Posterior cingulate gyrus (tissue), 11 donors: ENCODE measurements around the gene CAPN15.

ENCODE experiments used
- DNase-seq, 10 donors: peaks; one replicate each; pipeline versions ENCODE4 v3.0.0 to v3.0.0-alpha.2; 2020 to 2021; ENCODE audit warnings: mixed read lengths in 3 of 10
- intact Hi-C: fragments of 100-400 bp; cut with DNase I; formaldehyde crosslinking; loops from one replicate; pipeline ENCODE4 v1.15.1; 2023

CAPN15 gene

GRCh38 chr16:569445-570254 is 42.1 kb downstream of the CAPN15 start, which contains the start of gene PIGQ:
Gene PIGQ (plus strand): TSS chr16:569968. CDS start chr16:574075, 4,107 bp downstream.
- intact Hi-C loops: no loop called here
- peak; percentile 36 to 94 (median 65) for DNase-seq

DNA sequence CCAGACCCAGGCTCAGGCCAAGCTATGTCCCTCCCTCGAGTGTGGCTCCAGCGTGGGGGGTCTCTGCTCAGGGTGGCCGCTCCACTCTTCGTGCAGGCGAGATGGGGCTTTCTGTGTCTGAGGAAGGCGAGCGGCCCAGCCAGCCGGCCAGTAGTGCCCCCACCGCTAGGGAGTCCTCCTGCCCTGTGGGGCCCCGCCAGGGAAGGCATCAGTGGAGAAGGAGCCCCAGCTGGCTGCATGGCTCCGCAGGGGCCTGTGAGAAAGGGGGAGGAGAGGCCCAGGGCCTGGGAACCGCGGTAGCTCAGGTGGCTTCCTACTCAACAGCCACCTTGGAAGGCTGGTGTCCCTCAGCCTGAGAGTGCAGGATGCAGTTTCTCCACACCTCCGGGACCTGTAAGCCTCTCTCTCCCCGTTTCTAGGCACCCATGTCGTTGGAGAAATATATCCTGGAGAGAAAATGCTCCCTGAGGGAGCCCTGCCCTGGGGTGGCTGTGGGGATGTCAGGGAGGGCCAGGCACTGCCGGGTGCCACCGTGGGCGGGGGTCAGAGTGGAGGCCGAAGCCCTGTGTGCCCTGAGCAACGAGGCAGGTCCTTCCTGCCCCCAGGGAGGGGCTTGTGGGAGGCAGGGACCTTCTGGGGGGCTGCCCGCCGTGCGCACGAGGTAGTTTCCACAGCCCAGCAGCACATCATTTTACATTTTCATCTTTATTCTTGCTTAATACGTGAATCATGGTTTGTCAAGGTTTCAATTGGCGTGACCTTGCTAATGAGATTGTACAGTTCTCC is 45.5 kb downstream of the CAPN15 start:
- intact Hi-C loops: no loop called here
- no peak for DNase-seq

DNA sequence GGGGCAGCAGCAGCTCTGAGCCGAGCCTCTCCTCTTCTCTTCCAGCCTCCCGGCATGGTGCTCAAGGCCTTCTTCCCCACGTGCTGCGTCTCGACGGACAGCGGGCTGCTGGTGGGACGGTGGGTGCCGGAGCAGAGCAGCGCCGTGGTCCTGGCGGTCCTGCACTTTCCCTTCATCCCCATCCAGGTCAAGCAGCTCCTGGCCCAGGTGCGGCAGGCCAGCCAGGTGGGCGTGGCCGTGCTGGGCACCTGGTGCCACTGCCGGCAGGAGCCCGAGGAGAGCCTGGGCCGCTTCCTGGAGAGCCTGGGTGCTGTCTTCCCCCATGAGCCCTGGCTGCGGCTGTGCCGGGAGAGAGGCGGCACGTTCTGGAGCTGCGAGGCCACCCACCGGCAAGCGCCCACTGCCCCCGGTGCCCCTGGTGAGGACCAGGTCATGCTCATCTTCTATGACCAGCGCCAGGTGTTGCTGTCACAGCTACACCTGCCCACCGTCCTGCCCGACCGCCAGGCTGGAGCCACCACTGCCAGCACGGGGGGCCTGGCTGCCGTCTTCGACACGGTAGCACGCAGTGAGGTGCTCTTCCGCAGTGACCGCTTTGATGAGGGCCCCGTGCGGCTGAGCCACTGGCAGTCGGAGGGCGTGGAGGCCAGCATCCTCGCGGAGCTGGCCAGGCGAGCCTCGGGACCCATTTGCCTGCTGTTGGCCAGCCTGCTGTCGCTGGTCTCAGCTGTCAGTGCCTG is 46.7 kb downstream of the CAPN15 start:
- intact Hi-C loops: no loop called here
- no peak for DNase-seq

DNA sequence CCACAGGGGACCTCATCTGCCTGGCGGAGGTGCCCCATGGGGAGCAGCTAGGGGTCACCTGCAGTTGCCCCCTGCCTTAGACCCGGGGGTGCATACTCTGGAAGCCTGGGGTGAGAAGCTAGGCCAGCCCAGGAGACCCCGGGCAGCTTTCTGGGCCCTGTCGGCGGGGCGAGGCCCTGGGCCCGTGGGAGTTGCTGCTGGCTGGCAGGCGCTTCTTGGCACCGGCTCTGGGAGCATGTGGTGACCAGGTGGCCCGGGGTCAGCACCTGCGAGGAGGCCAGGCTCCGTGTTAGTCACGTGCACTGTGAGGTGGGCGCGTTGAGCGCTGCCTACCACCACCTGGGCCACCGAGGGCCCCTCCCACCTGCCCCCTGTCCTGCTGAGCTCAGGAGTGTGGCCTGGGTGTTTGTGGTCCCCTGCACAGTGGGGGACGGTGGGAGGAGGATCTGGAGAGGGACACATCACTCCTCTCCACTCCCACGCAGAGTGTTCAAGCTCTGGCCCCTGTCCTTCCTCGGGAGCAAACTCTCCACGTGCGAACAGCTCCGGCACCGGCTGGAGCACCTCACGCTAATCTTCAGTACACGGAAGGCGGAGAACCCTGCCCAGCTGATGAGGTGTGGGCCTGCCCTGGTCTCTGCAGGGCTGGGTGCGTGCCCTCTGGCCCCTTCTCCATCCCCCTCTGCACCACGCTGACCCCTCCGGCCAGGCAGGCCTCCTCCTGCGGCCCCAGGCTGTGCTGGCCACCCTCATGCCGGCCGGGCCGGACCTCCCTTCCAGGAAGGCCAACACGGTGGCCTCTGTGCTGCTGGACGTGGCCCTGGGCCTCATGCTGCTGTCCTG is 48.1 kb downstream of the CAPN15 start:
- intact Hi-C loops: no loop called here
- DNase-seq: no peak

DNA sequence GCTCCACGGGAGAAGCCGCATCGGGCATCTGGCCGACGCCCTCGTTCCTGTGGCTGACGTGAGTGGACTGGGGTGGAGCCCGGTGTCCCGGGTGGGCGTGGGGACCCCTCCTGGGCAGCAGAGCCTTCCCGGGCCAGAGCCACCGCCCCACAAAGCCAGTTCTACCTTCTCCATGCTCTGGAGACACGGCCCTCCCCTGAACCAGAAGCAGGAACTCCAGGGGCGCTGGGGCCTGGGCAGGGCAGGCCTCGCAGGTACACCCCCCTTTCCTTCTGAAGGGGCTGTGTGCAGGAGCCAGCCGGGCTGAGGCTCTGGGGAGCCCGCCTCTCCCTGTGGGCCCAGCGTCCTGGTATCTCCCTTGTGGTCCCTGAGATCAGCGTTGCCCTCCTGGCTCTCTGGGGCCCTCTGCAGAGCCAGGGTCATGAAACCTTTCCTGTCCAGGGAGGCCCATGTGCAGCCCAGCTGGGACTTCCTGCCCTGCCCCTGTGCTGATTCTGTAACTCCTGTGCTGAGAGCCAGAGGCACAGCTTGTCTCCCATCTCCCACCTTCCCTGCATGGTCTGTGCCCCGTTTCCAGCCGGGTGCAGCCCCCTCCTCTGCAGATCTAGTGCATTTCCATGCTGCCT is 48.8 kb downstream of the CAPN15 start:
- no peak for DNase-seq
- intact Hi-C loops: no loop called here

GRCh38 chr16:576823-577201 is 49.3 kb downstream of the CAPN15 start:
- DNase-seq: no peak
- intact Hi-C loops: no loop called here

- DNase-seq: no peak
- intact Hi-C loops: no loop called here
Measured at GRCh38 chr16:577796-578195, 50.3 kb downstream of the CAPN15 start.

DNA sequence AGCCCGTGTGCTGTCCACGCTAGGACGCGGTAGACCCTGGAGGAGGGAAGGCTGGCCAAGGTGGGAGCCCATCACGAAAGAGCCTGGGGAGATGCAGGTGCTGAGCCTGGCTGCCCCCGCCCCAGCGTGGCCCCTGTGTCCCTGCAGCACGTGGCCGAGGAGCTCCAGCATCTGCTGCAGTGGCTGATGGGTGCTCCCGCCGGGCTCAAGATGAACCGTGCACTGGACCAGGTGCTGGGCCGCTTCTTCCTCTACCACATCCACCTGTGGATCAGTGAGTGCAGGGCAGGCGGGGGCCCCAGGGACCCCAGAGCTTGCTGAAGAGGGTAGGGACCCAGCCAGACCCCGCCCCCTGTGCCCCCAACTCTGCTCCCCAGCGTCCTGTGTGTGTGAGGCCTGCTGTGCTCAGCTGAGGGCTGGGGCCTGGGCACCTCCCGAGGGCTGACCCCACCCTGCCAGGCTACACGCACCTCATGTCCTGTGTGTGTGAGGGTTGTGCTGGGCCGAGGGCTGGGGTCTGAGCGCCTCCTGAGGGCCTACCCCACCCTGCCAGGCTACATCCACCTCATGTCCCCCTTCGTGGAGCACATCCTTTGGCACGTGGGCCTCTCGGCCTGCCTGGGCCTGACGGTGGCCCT is 50.8 kb downstream of the CAPN15 start:
- intact Hi-C loops: no loop called here
- DNase-seq: no peak

DNA sequence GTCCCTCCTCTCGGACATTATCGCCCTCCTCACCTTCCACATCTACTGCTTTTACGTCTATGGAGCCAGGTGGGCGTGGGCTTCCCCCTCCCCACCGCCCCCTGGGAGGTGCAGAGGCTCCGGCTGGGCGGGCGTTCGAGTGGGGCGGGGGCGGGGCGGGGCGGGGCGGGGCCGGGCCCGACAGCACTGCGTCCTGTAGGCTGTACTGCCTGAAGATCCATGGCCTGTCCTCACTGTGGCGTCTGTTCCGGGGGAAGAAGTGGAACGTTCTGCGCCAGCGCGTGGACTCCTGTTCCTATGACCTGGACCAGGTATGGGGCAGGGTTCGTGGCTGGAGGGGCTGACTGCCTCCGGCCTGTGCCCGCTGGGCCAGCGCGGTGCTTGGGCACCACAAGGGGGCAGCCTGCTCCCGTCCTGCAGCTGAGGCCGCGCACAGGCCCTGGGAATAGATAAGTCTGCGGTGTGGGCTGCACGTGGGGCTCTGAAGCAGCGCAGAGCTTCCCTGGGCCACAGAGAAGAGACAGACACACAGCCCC is 51.4 kb downstream of the CAPN15 start:
- intact Hi-C loops: no loop called here
- peak in 9 of 10 donors; percentile 42 to 95 (median 56) for DNase-seq

- no peak for DNase-seq
- intact Hi-C loops: loop anchor here (10.0 kb wide), 1 partner anchor 56 kb away; the partner anchor contains the start of gene CAPN15
Measured at GRCh38 chr16:580141-580945, 52.8 kb downstream of the CAPN15 start.

DNA sequence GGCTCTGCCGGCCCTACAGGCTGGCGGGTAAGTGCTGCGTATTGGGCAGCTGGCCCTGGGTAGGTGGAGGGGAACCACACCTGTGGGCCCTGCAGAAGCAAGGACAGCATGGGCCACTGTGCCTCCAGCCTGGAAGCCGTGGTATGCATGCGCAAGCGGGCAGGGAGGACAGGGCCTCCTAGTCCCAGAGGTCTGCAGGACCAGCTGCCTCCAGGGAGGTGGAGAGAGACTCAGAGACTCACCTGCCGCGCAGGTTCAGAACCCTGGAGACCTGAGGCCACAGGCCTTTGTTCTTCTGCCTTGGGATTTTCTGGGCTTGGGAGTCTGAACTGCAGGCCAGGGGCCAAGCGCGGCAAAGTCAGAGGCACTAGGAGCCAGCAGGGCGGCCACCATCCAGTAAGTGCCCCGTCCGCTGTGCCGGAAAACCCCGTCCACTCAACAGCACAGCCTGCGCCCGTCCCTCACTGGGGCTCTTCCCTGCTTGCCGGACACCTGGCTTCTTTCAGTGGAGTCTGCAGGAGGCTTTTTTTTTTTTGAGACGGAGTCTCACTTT is 53.5 kb downstream of the CAPN15 start:
- no peak for DNase-seq
- intact Hi-C loops: loop anchor here (10.0 kb wide), 1 partner anchor 56 kb away; the partner anchor contains the start of gene CAPN15

DNA sequence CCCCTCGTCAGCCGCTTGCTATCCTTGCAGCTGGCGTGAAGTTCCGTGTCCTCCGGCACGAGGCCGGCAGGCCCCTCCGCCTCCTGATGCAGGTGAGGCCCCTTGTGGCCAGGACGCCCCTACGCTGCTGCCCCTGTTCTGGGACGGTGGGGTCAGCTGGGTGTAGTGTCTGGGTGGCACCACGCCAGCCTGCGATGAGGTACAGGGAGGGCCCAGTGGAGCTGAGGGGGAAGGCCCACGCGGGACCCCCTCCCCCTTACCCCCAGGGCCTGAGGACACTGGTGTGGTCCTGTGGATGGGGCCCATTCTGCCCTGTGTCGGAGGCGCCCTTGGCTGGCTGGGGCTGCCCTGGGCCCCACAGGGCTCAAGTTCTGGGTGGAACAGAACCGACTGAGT is 54.7 kb downstream of the CAPN15 start:
- DNase-seq: no peak
- intact Hi-C loops: loop anchor here (10.0 kb wide), 1 partner anchor 57 kb away; the partner anchor contains the start of gene CAPN15

DNA sequence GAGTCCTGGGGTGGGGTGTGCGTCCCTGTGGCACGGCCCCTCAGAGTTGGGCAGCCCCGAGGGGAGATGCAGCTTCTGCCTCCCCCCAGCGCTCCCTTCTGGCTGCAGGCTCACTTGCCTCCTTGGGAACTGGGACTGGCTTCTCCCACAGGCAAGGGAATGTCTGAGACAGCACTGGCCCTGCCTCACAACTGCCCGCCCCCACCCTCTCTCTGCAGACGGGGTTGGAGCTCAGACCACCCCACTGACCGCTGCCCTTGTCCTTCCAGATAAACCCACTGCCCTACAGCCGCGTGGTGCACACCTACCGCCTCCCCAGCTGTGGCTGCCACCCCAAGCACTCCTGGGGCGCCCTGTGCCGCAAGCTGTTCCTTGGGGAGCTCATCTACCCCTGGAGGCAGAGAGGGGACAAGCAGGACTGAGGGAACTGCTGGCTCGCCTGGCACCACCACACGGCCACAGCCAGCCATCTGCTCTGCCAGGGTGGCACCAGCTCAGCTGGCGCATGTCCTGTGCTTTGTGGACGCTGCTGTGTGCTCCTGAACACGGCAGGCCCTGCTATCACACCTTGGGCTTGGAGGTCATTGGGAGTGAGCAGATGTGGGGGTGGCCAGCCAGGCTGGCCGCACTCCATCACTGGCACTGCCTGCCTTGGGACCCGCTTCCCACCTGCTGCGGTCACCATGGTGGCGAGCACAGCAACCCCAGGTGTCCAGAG is 55.3 kb downstream of the CAPN15 start:
- intact Hi-C loops: loop anchor here (10.0 kb wide), 1 partner anchor 58 kb away; the partner anchor contains the start of gene CAPN15
- peak in 8 of 10 donors; percentile 55 to 94 (median 64) for DNase-seq

- no peak for DNase-seq
- intact Hi-C loops: loop anchor here (10.0 kb wide), 1 partner anchor 59 kb away; the partner anchor contains the start of gene CAPN15
Measured at GRCh38 chr16:583470-583814, 55.9 kb downstream of the CAPN15 start.

DNA sequence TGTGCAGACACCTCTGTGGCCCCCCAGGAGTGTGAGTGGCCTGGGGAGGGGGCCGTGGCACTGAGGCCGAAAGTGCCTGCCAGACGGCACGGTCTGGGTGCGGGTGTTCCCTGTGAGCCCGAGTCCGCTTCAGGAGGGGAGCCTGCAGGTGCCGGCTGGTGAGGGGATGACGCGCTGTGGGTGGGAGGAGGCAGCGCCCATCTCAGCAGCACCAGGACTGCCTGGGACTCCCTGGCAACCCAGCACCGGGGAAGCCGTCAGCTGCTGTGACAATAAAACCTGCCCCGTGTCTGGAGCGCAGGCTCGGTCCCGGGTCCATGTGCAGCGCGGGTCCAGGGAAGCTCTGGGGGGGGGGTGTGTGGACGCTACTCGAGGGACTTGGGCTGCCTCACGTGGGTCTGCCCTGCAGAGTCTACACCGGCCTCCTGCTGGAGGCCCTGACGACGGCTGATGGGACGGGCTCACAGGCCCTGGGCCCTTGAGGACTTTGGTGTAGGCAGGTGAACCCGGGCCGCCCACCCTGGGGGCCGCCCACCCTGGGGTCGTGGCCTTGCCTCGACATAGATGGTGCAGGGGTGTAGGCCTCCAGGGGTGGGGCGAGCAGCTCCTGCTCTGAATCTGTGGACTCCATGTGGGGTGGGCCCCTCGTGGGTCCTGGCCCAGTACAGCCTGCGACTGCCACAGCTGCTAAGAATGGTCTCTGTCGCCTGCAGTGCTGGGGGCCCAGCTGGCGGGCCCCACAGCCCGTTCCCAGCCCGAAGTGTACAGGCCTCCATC is 56.5 kb downstream of the CAPN15 start:
- intact Hi-C loops: loop anchor here (10.0 kb wide), 1 partner anchor 59 kb away; the partner anchor contains the start of gene CAPN15
- peak in 8 of 10 donors; percentile 37 to 94 (median 70) for DNase-seq

DNA sequence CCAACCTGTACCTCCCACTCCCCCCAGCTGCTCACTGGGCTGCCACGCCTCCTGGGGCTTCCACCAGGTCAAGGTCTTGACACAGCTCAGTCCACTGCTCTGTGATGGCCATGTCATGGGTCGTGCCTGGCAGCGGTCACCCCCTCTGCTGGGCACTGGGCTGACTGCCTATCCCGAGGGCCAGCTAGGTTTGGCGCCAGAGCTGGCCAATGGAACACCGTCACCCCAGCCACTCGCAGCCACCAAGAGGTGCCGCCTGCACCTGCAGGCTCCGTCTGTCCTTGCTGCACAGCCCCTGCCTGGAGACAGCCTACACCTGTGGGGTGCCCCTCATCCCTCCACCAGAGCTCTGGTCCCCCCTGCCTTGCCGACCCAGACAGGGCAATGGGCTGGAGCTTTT is 57.8 kb downstream of the CAPN15 start:
- intact Hi-C loops: loop anchor here (10.0 kb wide), 1 partner anchor 61 kb away; the partner anchor contains the start of gene CAPN15
- DNase-seq: peak in 1 of 10 donors; percentile 82
